ENCODE results near the gene DNAAF3. TPM values are rescaled to one million over a fixed set of nuclear protein-coding genes. Genes with fewer than 3 reads are reported as not detected.
A peak's percentile ranks its signal among the peaks of the same experiment; 100 is the strongest.

DNAAF3 gene
- total RNA-seq (10 to 100 TPM; 16.4 to 52.3 TPM), polyA plus RNA-seq (10 to 100 TPM; 10.9 to 11.0 TPM)
- long read RNA-seq, donor 1 = 0 reads
- long read RNA-seq, donor 2 = 0 reads
- long read RNA-seq, donor 3, partial matches to known transcripts = 0 of 2 reads
- long read RNA-seq, donor 3, other reads (novel, unspliced or antisense) = 0 of 2 reads
- long read RNA-seq, donor 4 = 0 reads
- long read RNA-seq, donor 5, partial matches to known transcripts = 0 of 2 reads
- long read RNA-seq, donor 5, other reads (novel, unspliced or antisense) = 0 of 2 reads

GRCh38 chr19:55166530-55167268 lies at the start of gene DNAAF3:
Gene DNAAF3, minus strand, starts transcription at chr19:55166613. Its CDS starts 200 bp downstream, at chr19:55166413.
- peak within 1 kb of the TSS in 1 of 2 donors; percentile 50 for H3K27ac ChIP-seq (ENCODE audit: low read depth in 1 of 2, low read length in 1 of 2)
- peak; percentile 85 to 92 (median 90) for DNase-seq
- peak; percentile 98 for ATAC-seq (ENCODE audit: insufficient read depth, low FRiP score)
- H3K36me3 ChIP-seq (ENCODE audit: control insufficient read depth in 4 of 4, insufficient read depth in 4 of 4, low read length in 4 of 4) = no peaks in the 10 kb centered on the region
- no peak for TF ChIP-seq CTCF (IDR thresholded peaks at IDR 0.05; ENCODE audit: control extremely low read depth, extremely low read depth)
- peaks cover 6 to 46% (median 39%) of the 10 kb centered on the region in 3 donors for H3K27me3 ChIP-seq (ENCODE audit: control insufficient read depth in 3 of 3, insufficient read depth in 3 of 3, low read length in 2 of 3)
- no peak within 1 kb of the TSS for H3K9ac ChIP-seq (ENCODE audit: insufficient read depth in 1 of 2, low read length in 2 of 2)
- H3K4me3 ChIP-seq = no peak within 1 kb of the TSS
- peaks cover 0 to 7% (median 0%) of the 10 kb centered on the region in 5 donors for H3K4me1 ChIP-seq (ENCODE audit: control insufficient read depth in 5 of 5, insufficient read depth in 5 of 5, low read length in 5 of 5)
- H3K9me3 ChIP-seq (ENCODE audit: control insufficient read depth in 4 of 4, insufficient read depth in 3 of 4, low read length in 3 of 4) = peaks cover 0 to 2% (median 0%) of the 10 kb centered on the region in 4 donors
- WGBS, 2 donors = 1 to 2% methylated on average over 33 of the region's 33 CpGs

GRCh38 chr19:55213547-55213946 lies 47.1 kb upstream of the DNAAF3 start:
- H3K27ac ChIP-seq (ENCODE audit: low read depth in 1 of 2, low read length in 1 of 2) = no peak overlapping the region
- H3K4me1 ChIP-seq (ENCODE audit: control insufficient read depth in 5 of 5, insufficient read depth in 5 of 5, low read length in 5 of 5) = peaks cover 0 to 11% (median 4%) of the 10 kb centered on the region in 5 donors
- no peaks in the 10 kb centered on the region for H3K36me3 ChIP-seq (ENCODE audit: control insufficient read depth in 4 of 4, insufficient read depth in 4 of 4, low read length in 4 of 4)
- H3K9ac ChIP-seq (ENCODE audit: insufficient read depth in 1 of 2, low read length in 2 of 2) = no peak overlapping the region
- no peak for TF ChIP-seq CTCF (IDR thresholded peaks at IDR 0.05; ENCODE audit: control extremely low read depth, extremely low read depth)
- H3K4me3 ChIP-seq = no peak overlapping the region
- ATAC-seq (ENCODE audit: insufficient read depth, low FRiP score) (no peak), DNase-seq (no peak)
- H3K9me3 ChIP-seq (ENCODE audit: control insufficient read depth in 4 of 4, insufficient read depth in 3 of 4, low read length in 3 of 4) = peaks cover 0 to 8% (median 3%) of the 10 kb centered on the region in 4 donors
- no peaks in the 10 kb centered on the region for H3K27me3 ChIP-seq (ENCODE audit: control insufficient read depth in 3 of 3, insufficient read depth in 3 of 3, low read length in 2 of 3)
- WGBS, 2 donors = 81 to 84% methylated on average over 7 of the region's 7 CpGs

GRCh38 chr19:55212447-55212846 lies 46.0 kb upstream of the DNAAF3 start:
- TF ChIP-seq CTCF (IDR thresholded peaks at IDR 0.05; ENCODE audit: control extremely low read depth, extremely low read depth) = no peak
- 80 to 88% methylated on average over 3 of the region's 3 CpGs for WGBS, 2 donors
- no peaks in the 10 kb centered on the region for H3K27me3 ChIP-seq (ENCODE audit: control insufficient read depth in 3 of 3, insufficient read depth in 3 of 3, low read length in 2 of 3)

More at GRCh38 chr19:55212447-55212846, 46.0 kb upstream of the DNAAF3 start:
- Histone ChIP-seq H3K4me1 (ENCODE audit: control insufficient read depth in 5 of 5, insufficient read depth in 5 of 5, low read length in 5 of 5) (peaks cover 0 to 10% (median 4%) of the 10 kb centered on the region in 5 donors), H3K4me3 (no peak overlapping the region), H3K27ac (ENCODE audit: low read depth in 1 of 2, low read length in 1 of 2) (no peak overlapping the region), H3K36me3 (ENCODE audit: control insufficient read depth in 4 of 4, insufficient read depth in 4 of 4, low read length in 4 of 4) (no peaks in the 10 kb centered on the region), H3K9ac (ENCODE audit: insufficient read depth in 1 of 2, low read length in 2 of 2) (no peak overlapping the region), H3K9me3 (ENCODE audit: control insufficient read depth in 4 of 4, insufficient read depth in 3 of 4, low read length in 3 of 4) (peaks cover 0 to 8% (median 3%) of the 10 kb centered on the region in 4 donors)
- ATAC-seq (ENCODE audit: insufficient read depth, low FRiP score) = no peak
- DNase-seq = no peak
